Activated CD4-positive, alpha-beta T cell treated with anti-CD3 and anti-CD28 coated beads for 1 hour (primary cell): ENCODE measurements around the gene ZSWIM3.
A peak's percentile ranks its signal among the peaks of the same experiment; 100 is the strongest.
"Not testable (repeated sequence)": the region's sequence is repeated elsewhere in the genome, so short reads cannot be mapped to it uniquely, and the experiment has no call there.

Experiments used
- DNase-seq: peaks from one replicate; pipeline ENCODE4 v3.0.0-alpha.2; 2020

The ZSWIM3 gene

GRCh38 chr20:45857114-45857881 lies at the start of gene ZSWIM3, which contains the start of gene ACOT8:
TSS of gene ZSWIM3 (plus strand) at chr20:45857614. CDS start at chr20:45857826, 212 bp downstream.
TSS of gene ACOT8 (minus strand) at chr20:45857392. CDS start at chr20:45857315, 77 bp downstream.
- DNase-seq, result peak; percentile 83

- DNase-seq, result no peak
Observed at GRCh38 chr20:45810191-45810970, 47.0 kb upstream of the ZSWIM3 start.

- DNase-seq, result peak; percentile 87
Observed at GRCh38 chr20:45812157-45813005, 45.0 kb upstream of the ZSWIM3 start, which contains the start of gene UBE2C. TSS of gene UBE2C (plus strand) at chr20:45812644. CDS start at chr20:45812696, 52 bp downstream.

- no peak for DNase-seq
Observed at GRCh38 chr20:45813006-45813340, 44.4 kb upstream of the ZSWIM3 start.

- DNase-seq, result no peak
Observed at GRCh38 chr20:45813489-45813888, 43.9 kb upstream of the ZSWIM3 start.

GRCh38 chr20:45814314-45814713 lies 43.1 kb upstream of the ZSWIM3 start:
- DNase-seq, result no peak

- DNase-seq, result no peak
Observed at GRCh38 chr20:45816951-45817350, 40.5 kb upstream of the ZSWIM3 start.

GRCh38 chr20:45817376-45818194 lies 39.8 kb upstream of the ZSWIM3 start:
- no peak for DNase-seq

GRCh38 chr20:45818239-45818638 lies 39.2 kb upstream of the ZSWIM3 start:
- DNase-seq, result no peak

GRCh38 chr20:45819466-45819865 lies 37.9 kb upstream of the ZSWIM3 start:
- no peak for DNase-seq

GRCh38 chr20:45821947-45822346 lies 35.5 kb upstream of the ZSWIM3 start:
- no peak for DNase-seq

GRCh38 chr20:45822857-45823256 lies 34.6 kb upstream of the ZSWIM3 start:
- DNase-seq, result no peak

GRCh38 chr20:45823949-45824835 lies 33.2 kb upstream of the ZSWIM3 start:
- DNase-seq, result peak; percentile 26

GRCh38 chr20:45826381-45827019 lies 30.9 kb upstream of the ZSWIM3 start:
- DNase-seq, result no peak

GRCh38 chr20:45827030-45827652 lies 30.3 kb upstream of the ZSWIM3 start, which contains the start of gene TNNC2:
TSS of gene TNNC2 (minus strand) at chr20:45827312. CDS start at chr20:45827248, 64 bp downstream.
- DNase-seq, result no peak

- DNase-seq, result no peak
Observed at GRCh38 chr20:45827712-45828111, 29.7 kb upstream of the ZSWIM3 start.

GRCh38 chr20:45828589-45828988 lies 28.8 kb upstream of the ZSWIM3 start:
- no peak for DNase-seq

- not testable (repeated sequence) for DNase-seq
Observed at GRCh38 chr20:45829673-45830106, 27.7 kb upstream of the ZSWIM3 start.

GRCh38 chr20:45832619-45833018 lies 24.8 kb upstream of the ZSWIM3 start:
- no peak for DNase-seq
